Measurements from ENCODE around the gene GPATCH3.
A peak's percentile ranks its signal among the peaks of the same experiment; 100 is the strongest.
"Not testable (repeated sequence)": the region's sequence is repeated elsewhere in the genome, so short reads cannot be mapped to it uniquely, and the experiment has no call there.

The GPATCH3 gene

DNA sequence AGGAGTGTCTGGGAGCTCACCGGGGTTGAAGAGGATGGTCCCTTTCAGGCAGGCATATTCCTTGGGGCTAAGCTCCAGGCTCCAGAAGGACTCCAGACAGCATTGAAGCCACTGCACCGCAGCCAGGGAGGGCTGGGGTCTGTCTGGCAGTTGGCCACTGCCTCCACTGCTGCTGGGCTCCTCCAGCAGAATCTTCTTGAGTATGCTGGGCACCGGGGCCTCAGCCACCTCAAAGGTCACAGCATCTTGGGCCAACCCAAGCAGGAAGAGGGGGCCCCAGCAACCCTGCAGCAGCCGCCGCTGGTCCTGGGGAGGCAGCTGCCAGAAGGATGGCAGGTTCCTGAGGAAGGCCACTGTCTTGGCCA lies 13.1 kb upstream of the GPATCH3 start:
- DNase-seq (ENCODE audit: low spot score), result no peak

DNA sequence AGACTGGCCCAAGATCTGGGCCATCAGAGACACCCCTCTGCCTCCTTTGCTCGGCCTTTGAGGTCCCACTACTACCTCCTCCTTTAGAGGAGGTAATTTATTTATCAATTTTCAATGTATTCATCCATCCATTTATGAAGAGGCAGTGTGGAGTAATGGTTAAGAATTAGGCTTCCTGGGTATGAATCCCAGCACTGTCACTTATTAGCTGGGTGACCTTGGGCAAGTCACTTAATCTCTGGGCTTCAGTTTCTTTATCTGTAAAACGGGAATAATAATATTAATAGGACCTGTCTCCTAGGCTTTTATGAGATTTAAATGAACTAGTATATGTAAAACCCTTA lies 11.9 kb upstream of the GPATCH3 start:
- DNase-seq (ENCODE audit: low spot score), result no peak

DNA sequence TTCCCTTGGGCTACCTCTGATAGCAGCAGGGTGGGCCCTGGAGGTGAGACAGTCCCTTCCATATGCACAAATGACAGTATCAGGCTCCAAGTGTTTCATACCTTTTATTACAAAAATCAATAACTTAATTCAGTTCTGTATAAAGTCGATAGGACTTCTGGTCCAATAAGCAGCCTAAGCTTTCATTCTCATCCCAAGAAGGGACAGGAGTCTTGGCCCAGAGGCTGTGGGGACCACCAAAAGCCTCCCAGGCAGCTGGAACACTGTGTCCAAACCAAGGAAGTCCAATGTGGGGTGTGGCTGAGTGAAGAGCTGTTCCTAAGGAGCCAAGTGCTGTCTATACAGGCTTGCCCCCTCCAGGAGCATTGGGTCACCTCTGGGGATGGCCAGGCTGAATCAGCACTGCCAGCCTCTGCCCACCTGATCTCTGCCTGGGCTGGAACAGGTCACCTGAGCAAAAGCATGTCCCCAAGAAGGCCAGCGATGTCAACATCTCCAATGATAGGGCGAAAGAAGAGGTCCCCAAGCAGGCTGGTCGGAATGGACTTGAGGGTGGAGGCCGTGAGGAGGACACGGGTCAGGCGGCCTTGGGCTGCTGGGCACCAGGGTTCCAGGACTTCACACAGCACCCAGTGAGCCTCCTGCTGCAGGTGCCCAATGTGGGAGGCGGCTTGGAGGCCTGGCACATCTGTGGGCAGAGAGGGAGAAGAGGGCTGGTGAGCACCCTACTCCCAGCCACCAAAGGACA lies 11.3 kb upstream of the GPATCH3 start:
- no peak for DNase-seq (ENCODE audit: low spot score)

DNA sequence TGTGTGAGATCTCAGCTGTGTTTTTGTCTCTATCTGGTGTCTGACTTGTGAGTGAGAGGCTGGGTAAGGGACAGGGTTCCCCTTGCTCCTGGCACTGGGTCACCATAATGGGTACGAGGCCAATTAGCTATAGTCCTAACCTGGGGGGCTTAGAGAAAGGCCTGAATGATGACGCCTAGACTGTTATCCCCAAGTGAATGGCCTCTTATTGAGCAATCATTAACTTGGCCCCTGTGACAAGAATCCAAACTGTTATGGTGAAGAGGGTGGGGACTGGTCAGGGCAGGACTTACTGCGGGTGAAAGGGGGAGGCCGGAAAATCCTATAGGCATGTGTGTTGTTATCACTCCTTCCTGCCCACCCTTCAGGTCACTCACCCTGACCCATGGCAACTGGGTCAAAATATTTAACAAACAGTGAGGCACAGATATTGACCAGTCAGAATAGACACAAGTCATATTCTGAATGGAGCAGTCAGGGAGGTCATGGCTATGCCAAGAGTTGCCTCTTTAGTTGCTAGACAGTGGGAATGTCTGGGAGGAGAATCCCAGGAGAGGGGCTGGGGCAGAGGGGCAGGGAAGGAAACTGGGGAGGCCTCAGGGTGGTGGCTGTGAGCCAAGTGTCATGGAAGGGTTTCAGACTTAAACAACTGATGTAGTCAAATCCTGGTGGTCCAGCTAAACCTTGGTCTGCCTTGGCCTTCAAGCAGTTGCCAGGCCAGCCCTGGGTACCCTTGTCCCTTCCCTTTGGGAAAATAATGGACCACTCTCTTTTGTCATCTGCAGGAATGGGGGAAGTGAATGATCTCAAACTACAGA lies 10.3 kb upstream of the GPATCH3 start:
- no peak for DNase-seq (ENCODE audit: low spot score)

DNA sequence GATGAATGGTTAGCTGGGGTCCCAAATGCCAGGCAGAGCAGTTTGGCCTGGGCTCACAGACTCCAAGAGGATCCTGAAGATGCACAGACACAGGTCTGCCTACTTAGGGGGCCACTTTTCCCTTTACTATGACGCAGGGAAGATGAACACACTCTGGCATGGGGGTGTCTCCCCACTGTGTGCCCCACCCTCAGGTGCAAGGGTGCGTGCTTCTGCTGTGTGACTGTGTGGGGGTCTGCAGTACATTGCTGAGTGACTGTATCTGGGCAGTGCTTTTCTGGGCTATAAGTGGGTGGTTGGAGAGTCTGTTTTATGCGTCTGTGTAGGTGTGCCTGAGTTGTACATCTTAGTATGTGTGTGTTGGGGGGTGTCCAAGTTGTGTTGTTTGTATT lies 9.7 kb upstream of the GPATCH3 start:
- DNase-seq (ENCODE audit: low spot score), result no peak

DNA sequence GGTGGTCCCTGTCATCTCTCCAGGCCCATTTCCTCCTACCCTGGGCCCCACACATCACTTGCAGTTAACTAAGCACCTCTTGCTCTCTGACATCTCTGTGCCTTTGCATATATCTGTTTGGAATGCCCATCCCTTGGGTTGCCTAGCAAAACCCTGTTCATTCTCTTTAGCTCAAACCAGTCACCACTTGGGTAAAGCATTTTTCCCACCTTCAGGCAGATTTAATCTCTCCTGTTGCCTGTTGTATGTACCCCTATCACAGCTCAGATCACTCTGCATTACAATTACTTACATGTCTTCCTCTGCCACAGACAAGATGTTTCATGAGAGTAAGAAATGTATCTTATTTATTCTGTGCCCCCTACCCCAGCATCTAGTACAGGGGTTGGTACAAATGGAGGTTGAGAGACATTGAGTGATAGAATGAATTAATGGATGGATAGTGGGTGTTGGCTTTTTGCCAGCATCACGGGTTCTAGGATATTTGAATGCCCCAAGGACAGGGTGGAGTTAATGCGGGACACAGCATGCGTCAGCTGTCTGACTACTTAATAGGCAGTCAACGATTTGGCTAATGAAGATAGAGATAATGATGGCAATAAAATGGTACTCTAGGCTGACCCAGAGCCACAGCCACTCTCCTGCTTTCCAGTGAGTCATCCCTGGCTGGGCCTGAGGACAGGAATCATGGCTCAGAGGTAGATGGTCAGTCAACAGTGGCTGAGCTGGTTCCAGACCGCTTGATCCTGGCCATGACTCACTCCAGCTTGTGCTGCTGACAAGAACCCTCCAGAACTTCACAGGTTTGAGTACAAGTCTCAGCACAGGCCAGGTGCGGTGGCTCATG lies 7.0 kb upstream of the GPATCH3 start:
- no peak for DNase-seq (ENCODE audit: low spot score)

DNA sequence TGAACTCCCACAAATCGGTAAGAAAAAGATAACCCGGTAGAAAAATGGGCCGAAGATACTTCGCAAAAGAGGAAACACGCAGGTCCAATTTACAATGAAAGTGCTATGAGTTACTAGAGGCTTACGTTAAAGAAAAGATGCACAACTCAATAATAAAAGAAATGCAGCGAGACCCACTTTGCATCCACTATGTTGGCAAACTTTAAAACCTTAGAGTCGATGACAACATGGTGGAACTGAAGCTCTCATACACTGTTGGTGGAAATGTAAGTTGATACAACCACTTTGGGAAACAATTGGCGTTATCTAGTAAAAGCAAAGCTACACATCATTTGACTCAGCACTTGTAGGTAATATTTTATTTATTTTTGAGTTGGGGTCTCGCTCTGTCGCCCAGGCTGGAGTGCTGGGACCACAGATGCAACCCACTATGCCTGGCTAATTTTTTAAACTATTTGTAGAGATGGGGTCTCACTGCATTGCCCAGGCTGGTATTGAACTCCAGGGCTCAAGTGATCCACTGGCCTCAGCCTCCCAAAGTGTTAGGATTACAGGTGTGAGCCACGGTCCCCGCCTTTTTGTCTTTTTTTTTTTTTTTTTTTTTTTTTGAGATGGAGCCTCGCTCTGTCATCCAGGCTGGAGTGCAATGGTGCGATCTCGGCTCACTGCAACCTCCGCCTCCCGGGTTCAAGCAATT lies 696 bp upstream of the GPATCH3 start:
- no peak for DNase-seq (ENCODE audit: low spot score)

DNA sequence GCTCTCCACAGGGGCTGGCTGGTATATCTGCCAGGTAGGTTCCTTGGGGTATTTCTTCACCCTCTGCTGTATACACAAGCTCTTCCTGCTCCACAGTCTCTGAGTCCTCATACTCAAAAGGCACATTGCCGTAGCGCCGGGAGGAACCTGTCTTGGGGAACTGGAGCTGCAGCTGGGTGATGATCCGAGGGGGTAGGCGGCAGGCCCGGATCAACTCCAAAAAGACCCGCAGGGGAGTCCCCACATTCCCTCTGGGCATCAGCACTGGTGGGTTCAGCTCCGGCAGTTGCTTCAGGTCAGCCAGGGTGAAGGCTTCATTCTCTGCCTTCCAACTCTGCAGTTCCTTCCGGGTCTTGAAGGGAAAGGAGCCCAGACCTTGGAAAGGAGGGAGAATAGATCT lies 2.9 kb downstream of the GPATCH3 start:
- DNase-seq (ENCODE audit: low spot score), result no peak

DNA sequence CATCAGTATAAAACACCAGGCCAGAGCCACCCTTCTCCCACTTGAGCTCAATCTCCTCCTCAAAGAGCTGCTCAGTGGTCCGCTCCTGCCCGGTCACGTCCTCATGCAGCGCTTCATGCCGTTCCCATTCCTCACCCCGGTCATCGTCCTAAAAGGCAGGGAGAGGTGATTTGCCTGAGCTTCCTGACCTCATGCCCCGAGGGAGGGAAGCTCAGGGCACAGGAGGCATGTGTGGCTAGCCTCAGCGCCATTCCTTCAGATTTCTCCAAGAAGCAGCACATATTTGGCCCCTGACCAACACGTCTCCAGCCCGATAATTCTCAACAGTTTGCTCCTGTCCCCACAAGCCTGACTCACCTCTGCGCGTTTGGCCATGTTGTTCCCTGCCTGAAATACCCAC lies 6.0 kb downstream of the GPATCH3 start:
- DNase-seq (ENCODE audit: low spot score), result no peak

DNA sequence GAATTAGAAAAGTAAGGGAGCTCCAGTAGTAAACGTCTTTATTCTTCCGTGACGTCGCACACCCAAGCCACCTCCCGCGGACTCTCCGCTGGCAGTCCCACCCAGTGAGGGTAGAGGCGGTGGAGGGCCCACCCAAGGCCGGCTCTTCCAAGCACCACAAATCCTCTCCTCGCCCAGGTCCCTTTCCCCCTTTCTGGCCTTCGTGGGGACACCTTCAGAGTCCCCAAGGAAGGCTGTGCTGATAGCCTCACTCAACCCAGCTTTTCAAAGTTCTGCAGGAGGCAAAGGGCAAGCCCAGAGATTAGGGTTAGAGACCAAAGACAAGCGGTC lies 9.8 kb downstream of the GPATCH3 start:
- no peak for DNase-seq (ENCODE audit: low spot score)

DNA sequence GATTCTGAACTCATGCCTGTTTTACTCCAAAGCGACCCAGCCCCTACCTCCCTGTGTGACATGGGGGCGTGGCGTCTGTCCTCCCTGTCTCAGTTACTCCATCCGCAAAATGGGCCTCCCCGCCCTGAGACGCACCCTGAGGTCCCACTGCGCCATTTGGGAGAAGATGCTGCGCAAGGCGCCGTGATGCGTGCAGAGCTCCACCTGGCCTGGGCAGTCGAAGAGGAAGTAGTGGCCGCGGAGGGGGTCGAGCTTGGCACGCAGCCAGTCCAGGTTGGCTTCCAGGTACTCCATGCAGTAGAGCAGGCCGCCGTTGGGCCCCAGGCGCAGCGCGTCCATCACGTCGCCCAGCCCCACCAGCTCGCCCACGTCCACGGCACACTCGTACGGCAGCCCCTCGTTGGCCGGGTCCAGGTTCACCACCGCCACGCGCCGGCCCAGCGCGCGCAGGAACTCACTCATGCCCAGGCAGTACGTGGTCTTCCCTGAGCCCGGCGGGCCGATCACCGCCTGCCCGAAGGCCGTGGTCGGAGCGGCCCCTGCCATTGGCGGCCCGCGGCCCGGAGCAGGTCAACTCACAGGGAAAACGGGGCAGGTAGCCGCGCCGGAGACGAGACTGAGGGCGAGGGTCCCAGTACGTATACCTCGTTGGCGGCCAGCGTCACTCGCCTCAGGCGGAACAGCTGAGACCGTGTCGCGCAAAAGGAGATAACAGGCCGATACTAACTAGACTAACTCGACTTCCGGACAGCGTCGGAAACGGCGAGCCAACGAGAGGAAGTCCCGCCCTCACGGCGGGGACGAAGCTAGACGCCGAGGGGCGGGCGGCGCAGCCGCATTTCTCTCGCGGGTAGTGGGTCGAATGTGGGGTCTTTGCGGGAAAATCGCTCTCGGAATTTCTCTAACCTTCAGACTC lies 10.5 kb downstream of the GPATCH3 start, which contains the start of gene GPN2:
TSS of gene GPN2 (minus strand) at position 733 of the 916 bp plus-strand sequence. CDS start at position 546, 187 bp downstream.
- DNase-seq (ENCODE audit: low spot score), result peak; percentile 86

DNA sequence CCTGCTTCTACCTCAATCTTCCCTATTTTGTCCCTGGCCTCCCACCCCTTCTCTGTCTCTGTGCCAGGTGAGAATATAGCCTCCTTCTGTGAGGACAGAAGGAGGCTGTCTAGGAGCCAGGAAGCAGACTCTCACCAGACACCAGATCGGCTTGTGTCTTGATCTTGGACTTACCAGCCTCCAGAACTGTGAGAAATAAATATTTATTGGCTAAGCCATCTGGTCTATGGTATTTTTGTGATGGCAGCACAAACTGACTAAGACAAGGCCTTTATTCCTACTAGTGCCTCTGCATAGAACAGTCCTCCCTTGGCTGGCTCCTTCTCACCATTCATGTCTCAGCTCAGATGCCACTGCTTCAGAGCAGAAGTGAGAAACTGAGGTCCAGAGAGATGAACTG lies 12.0 kb downstream of the GPATCH3 start:
- DNase-seq (ENCODE audit: low spot score), result no peak

DNA sequence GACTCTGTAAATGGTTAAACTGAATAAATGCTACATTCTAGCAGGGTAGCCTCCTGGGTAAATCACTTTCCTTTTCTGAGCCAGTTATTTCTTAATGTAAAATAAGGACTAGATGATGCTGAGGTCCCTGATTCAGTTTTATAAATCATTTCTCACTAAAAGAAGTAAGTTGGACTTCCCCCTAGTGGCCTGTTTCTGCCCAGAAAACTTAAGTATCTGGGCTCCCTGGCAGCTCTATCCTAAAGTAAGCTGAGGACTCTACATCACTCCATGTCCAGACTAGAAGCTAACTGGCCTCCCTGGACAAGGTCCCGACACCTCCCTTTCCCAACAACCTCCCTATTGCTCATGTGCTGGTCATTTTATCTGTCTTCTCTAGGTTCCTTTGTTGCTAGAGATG lies 13.1 kb downstream of the GPATCH3 start:
- DNase-seq (ENCODE audit: low spot score), result peak; percentile 32

DNA sequence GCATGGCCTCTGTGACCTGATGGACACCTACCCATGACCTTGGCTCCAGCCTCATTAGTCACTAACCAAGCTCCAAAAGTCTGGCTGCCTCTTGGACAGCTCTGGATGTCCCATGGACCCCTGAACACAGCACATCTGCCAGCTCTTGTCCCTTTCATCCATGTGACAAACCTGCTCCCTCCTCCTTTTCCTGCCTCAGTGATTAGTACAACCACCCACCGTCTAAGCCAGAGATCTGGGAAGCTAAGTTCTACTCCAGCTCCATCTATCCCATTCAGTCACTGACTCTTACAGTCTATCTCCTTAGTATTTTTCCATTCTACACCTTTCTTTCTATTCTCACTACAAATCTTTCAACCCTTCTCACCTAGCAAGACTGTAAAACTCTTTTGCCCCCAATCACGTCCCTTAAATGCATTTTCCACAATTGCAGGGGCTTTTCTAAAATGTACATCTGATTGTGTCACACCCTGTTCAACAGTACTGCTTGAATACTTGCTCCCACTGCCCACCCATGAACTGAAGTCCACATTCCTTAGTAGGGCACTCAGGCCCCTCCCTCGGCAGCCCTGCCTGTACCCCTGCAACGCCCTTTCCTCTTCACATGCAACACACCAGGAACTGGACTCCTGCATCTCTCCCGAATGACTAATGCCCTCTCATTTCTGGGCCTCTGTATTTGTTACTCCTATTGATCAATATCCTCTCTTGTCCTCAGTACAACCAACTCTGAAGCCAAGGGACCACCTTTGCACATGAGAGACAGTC lies 17.4 kb downstream of the GPATCH3 start:
- no peak for DNase-seq (ENCODE audit: low spot score)

DNA sequence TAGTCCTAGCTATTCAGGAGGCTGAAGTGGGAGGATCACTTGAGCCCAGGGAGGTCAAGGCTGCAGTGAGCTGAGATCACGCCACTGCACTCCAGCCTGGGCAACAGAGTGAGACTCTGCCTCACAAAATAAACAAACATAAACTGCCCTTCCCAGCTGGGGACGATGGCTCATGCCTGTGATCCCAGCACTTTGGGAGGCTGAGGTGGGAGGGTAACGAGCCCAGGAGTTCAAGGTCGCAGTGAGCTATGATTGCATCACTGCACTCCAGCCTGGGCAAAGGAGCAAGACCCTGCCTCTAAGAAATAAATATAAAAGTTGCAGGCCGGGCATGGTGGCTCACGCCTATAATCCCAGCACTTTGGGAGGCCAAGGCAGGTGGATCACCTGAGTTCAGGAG lies 18.7 kb downstream of the GPATCH3 start:
- not testable (repeated sequence) for DNase-seq (ENCODE audit: low spot score)

DNA sequence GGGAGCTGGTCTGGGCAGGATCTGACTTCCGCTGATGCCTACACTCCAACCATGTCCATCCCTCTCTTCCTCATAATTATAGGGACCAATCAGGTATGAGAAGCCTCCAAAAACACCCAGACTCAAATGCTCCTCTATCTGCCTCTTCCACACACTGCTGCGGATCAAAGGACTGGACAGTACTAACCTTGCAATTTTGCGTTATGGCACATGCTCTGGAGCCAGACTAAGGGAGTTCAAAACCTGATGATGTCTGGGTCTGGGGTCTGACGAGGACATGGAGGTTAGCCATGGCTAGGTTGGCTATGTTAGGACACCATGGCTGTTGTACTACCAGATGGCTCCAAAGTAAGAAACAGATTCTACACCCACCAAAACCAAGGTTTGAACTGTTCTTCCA lies 20.5 kb downstream of the GPATCH3 start:
- no peak for DNase-seq (ENCODE audit: low spot score)

DNA sequence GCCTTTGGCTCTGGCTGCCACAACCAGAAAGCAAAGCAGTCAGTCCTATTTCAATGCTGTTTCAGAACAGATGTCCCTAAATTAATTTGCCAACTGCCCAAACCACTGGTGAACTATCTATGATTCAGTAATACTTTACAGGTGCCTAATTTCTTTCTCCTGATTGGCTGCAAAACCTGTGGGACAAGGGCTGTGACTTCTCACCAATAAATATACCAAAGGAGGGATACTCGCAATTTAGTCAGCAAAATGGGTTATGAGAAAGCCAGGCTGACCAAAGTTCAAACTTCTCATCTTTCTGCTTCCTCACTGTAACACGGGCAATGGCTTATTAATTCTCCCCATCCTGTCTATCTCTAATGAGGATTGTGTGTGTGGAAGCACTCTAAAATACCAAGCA lies 22.9 kb downstream of the GPATCH3 start:
- DNase-seq (ENCODE audit: low spot score), result no peak

DNA sequence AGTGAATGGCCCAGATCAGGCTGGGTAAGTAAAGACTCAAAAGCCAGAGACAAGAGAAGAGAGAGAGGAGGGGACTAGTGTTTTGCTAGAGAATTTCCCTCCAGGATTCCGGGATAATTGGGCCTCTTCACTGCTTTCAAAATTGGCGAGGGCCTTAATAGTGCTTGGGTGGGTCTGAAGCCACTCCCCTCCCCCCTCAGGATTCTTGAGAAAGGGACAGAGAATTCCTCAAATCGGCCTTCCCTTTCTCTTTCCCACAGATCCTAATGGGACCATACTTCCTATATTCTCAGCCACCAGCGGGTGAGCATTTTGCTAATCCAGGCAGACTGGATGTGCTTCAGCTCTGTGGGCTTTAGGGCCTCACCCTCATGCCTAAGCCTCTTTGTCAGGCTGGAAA lies 25.4 kb downstream of the GPATCH3 start:
- DNase-seq (ENCODE audit: low spot score), result no peak

DNA sequence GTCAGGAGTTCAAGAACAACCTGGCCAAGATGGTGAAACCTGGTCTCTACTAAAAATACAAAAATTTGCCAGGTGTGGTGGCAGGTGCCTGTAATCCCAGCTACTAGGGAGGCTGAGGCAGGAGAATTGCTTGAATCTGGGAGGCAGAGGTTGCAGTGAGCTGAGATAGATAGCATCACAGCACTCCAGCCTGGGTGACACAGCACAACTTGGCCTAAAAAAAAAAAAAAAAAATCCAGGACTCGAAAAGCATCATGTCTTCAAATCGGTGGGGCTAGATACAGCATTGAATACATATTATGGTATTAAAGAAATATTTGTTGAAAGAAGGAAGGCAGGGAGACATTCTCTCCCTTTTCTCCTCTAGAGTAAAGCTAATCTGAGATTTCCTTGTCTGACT lies 27.2 kb downstream of the GPATCH3 start:
- DNase-seq (ENCODE audit: low spot score), result not testable (repeated sequence)

Measured in hematopoietic multipotent progenitor cell treated with erythropoietin and hydrocortisone succinate and interleukin-3 and kit ligand, for 17 days (in vitro differentiated cells).